HFFc6 (cell line): ENCODE data around the gene MICALL2. TPM values are rescaled to one million over a fixed set of nuclear protein-coding genes. Genes with fewer than 3 reads are reported as not detected.
A peak's percentile ranks its signal among the peaks of the same experiment; 100 is the strongest.

Experiments
- DNase-seq: peaks from one replicate; pipeline ENCODE4 v3.0.0-alpha.2; 2018
- H3K27ac Mint-ChIP-seq: 2 replicates; pipeline ENCODE4 v1.8.0; 2020; ENCODE audit warnings: mild to moderate bottlenecking, mixed read lengths
- H3K27me3 Mint-ChIP-seq: 2 replicates; pipeline ENCODE4 v1.8.0; 2021; ENCODE audit warnings: mild to moderate bottlenecking, moderate library complexity, mixed read lengths; ENCODE audit not compliant: insufficient read depth
- H3K36me3 Mint-ChIP-seq: 2 replicates; pipeline ENCODE4 v1.8.0; 2021; ENCODE audit warnings: low read depth, mixed read lengths
- H3K4me1 Mint-ChIP-seq: 2 replicates; pipeline ENCODE4 v1.8.0; 2020; ENCODE audit warnings: low read depth, mixed read lengths
- H3K4me3 Mint-ChIP-seq: 2 replicates; pipeline ENCODE4 v1.8.0; 2020; ENCODE audit warnings: mild to moderate bottlenecking, moderate library complexity, mixed read lengths
- H3K9me3 Mint-ChIP-seq: 2 replicates; pipeline ENCODE4 v1.8.0; 2020; ENCODE audit warnings: mild to moderate bottlenecking, mixed read lengths
- total RNA-seq, 6 experiments: library from RNA; stranded (reverse); fragmentation: NEBNext Ultra II Directional; extraction: Animal tissue kit (Norgen Biotek cat#: 25700); gene quantifications; 2 replicates in 1 of 6; 3 replicates in 5 of 6; pipeline ENCODE4 v1.2.3, GENCODE V29; 2021
- TF ChIP-seq, protein P1 (sequence below): fragments of 200-600 bp; sonication (generic); IDR thresholded peaks from 2 replicates; pipeline ENCODE4 v1.5.0; 2021; ENCODE audit warnings: antibody characterized with exemption, mild to moderate bottlenecking

MICALL2 gene
- total RNA-seq, 6 experiments from 2014 or later = 12.1 to 24.4 (median 21.0) TPM

DNA sequence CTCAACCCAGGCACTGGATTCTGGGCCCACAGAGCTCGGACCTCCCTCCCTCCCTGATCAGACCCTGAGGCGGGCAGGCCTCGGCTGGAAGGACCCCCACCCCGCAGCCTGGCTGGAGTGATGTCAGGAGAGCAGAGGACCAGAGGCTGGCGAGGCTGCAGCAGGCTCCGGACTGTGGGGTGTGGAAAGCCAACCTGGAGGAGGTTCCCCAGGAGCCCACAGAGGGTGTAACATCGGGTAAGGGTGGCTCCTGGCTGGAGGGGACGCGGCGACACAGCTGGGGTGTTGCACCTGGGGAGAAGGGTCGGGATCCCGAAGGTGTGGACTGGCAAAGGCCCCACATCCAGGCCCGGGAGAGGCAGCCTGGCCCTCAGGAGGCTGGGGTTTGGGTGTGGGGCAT lies 8.9 kb upstream of the MICALL2 start:
- no peak overlapping the region for H3K27ac Mint-ChIP-seq
- no peak for DNase-seq
- peaks cover 5% of the 10 kb centered on the region; the same call in 1 of the 2 replicates for H3K4me1 Mint-ChIP-seq

DNA sequence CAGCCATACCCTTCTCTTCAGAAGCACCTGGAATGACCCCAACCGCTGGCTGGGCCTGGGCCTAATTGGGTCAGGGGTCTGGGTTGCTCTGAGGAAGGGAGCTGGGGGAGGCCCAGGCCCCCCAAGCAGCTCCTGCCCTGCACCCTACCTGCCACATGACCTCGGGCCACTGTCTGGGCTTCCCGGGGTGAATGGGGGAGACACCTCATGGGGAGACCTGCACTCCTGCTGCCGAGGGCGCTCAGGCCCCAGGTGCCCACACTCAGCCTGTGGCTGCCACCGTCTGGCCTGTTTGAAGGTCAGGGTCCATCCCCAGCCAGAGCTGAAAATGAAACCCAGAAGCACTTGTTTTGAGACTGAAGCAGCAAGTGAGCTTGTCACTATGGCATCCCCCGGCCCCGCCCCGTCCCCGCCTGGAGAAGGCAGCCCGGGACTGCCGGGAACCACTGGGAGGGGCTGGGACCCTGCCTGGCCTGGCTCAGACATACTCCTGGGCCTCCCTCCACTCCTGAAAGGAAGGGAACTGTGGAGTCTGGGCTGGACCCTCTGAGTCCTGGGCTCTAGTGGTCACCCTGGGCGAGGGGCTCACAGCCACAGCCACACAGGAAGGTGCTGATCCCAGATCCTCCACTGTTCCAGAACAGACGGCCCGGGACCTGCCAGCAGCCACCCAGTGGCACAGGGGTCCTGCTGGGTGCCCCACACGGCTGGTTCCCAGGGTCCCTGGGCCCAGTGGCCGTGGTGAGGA lies 7.4 kb upstream of the MICALL2 start:
- Mint-ChIP-seq H3K27me3 (peaks cover 3% of the 10 kb centered on the region), H3K4me1 (peaks cover 20% of the 10 kb centered on the region), H3K36me3 (no peaks in the 10 kb centered on the region), H3K27ac (no peak overlapping the region), H3K4me3 (no peak overlapping the region), H3K9me3 (no peaks in the 10 kb centered on the region)
- TF ChIP-seq, protein P1, sequence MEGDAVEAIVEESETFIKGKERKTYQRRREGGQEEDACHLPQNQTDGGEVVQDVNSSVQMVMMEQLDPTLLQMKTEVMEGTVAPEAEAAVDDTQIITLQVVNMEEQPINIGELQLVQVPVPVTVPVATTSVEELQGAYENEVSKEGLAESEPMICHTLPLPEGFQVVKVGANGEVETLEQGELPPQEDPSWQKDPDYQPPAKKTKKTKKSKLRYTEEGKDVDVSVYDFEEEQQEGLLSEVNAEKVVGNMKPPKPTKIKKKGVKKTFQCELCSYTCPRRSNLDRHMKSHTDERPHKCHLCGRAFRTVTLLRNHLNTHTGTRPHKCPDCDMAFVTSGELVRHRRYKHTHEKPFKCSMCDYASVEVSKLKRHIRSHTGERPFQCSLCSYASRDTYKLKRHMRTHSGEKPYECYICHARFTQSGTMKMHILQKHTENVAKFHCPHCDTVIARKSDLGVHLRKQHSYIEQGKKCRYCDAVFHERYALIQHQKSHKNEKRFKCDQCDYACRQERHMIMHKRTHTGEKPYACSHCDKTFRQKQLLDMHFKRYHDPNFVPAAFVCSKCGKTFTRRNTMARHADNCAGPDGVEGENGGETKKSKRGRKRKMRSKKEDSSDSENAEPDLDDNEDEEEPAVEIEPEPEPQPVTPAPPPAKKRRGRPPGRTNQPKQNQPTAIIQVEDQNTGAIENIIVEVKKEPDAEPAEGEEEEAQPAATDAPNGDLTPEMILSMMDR = no peak
- DNase-seq = peak; percentile 20

More for the DNA sequence above, 8.9 kb upstream of the MICALL2 start:
- Mint-ChIP-seq H3K27me3 (peaks cover 2% of the 10 kb centered on the region; the same call in 1 of the 2 replicates), H3K9me3 (no peaks in the 10 kb centered on the region), H3K4me3 (no peak overlapping the region), H3K36me3 (no peaks in the 10 kb centered on the region)
- TF ChIP-seq, protein P1 = no peak

DNA sequence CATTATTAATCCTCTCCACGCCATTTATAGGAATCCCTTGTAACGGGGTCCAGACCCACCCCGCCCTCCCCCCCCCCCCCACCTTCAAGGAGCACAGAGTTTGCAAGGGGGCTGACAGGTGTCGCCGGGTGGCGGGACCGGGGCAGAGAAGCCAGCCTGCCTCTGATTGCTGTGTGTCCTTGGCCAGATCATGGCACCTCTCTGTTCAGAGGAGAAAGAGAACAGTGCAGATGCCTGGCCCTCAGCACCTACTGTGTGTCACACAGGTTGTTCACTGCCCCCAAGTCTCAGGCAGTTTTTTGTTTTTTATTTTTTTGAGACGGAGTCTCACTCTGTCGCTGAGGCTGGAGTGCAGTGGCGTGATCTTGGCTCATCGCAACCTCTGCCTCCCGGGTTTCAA lies 5.4 kb upstream of the MICALL2 start:
- no peak for DNase-seq

DNA sequence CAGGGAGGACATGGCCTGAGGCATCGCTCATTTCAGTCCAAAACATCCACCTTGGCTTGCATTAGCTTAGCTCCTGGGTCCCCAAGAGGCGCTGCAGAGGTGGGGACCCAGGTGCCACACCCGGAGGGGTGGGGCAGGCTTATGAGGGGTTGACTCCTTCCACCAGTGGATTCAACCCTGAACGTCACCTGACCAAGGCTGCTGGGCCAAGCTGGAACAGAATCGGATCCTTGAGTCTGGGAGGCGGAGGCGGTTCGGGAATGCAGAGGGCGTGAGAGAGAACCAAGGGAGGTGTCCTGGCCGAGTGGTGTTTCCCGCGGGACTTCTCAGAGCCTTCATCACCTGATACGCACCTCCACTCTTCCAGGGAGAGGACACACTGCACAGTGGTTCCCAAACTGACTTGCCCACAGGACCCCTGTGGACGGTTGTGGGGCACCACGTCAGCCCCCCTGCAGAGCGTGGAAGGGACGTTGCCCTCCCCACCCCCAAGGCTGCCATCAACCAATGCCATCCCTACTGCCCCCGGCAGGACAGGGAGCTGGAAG lies 4.5 kb upstream of the MICALL2 start:
- peaks cover 37% of the 10 kb centered on the region for H3K4me1 Mint-ChIP-seq
- H3K36me3 Mint-ChIP-seq = no peaks in the 10 kb centered on the region
- H3K27ac Mint-ChIP-seq = no peak overlapping the region
- H3K9me3 Mint-ChIP-seq = no peaks in the 10 kb centered on the region
- H3K27me3 Mint-ChIP-seq = peaks cover 7% of the 10 kb centered on the region
- DNase-seq = no peak
- no peak overlapping the region for H3K4me3 Mint-ChIP-seq
- TF ChIP-seq, protein P1 = no peak

More for the DNA sequence above, 5.4 kb upstream of the MICALL2 start:
- H3K27me3 Mint-ChIP-seq = peaks cover 7% of the 10 kb centered on the region
- H3K4me1 Mint-ChIP-seq = peaks cover 37% of the 10 kb centered on the region
- H3K9me3 Mint-ChIP-seq = no peaks in the 10 kb centered on the region
- no peaks in the 10 kb centered on the region for H3K36me3 Mint-ChIP-seq
- TF ChIP-seq, protein P1 = no peak
- H3K4me3 Mint-ChIP-seq = no peak overlapping the region
- no peak overlapping the region for H3K27ac Mint-ChIP-seq

DNA sequence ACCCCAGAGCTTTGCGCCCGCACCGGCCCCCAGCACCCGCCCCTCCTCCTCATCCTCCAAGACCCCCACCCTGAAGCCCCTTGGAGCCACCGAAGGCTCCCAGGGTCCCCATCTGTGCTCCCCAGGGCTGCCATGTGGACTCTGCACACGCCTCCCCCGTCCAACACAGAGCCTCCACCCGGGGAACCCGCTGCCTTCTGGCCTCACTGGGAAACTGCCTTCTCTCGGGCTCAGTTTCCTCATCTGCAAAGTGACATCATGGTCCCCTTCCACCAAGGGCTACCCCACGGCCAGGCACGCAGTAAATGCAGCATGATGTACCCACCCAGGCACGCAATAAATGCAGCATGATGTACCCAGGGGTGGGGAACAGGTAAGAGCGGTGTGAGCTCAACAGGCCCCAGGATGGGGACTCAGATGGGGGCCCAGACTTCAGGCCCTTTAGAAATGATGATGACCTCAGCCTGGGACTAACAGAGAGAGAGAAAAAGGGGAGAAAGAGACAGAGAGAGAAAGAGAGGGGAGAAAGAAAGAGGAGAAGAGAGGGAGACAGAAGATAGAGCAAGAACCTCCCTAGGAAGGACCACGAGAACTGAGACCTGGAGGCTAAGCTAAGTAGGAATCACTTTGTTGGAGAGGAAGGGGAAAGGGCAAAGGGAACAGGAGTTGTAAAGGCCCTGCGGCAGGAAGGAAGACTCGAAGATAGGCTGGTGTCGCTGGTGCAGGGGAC lies 2.5 kb upstream of the MICALL2 start:
- DNase-seq = no peak
- Mint-ChIP-seq H3K4me3 (no peak overlapping the region; the same call in none of the 2 replicates), H3K9me3 (no peaks in the 10 kb centered on the region), H3K4me1 (peaks cover 52% of the 10 kb centered on the region), H3K27me3 (peaks cover 7% of the 10 kb centered on the region), H3K36me3 (no peaks in the 10 kb centered on the region), H3K27ac (peak overlapping the region; percentile 75)
- TF ChIP-seq, protein P1 = no peak
